ENCODE data around the gene WDR83.

The WDR83 gene

GRCh38 chr19:12720296-12720695, 53.7 kb downstream of the WDR83 start:
- no peak for DNase-seq

- DNase-seq = no peak
Observed at GRCh38 chr19:12720851-12721655, 54.4 kb downstream of the WDR83 start.

DNA sequence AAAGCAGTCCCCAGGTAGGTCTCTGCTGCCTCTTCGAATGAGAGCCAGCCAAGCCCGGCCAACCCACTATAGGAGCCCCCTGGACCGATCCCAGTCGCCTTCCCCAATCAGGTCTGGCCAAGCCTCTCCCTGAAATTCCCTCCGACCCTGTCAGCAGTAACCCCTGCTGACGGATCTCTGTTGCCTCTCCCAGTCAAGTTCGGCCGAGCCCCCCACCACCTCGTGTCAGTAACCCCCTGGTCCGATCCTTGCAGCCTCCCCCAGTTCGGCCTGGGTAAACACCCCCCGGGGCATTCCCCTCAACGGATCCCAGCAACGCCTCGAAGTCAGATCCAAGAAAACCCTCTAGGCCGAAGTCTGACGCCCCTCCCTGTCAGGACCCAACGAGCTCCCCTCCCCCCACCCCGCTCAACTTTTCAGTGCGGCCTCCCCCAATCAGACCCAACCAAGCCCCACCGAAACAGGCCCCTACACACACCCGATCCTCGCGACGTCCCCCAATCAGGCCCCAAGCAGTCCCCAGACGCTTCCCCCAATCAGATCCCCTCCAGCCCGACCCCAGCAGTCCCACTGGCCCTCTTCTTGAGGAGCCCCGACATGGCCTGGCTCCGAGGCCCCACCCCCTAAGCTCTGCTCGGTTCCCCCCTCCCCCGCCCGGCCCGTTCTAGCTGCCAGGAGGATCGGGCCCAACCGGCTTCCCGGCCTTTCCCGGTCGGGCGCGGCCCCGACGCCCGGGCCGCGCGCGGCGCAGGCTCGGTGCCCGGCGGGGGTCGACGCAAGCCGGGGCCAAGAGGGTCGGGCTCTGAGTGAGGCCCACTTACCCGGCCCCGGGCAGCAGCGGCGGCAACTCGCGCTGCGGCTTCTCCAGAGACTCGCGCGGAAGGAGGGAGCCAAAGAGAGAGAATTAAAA, 55.3 kb downstream of the WDR83 start:
- peak; percentile 45 for DNase-seq

DNA sequence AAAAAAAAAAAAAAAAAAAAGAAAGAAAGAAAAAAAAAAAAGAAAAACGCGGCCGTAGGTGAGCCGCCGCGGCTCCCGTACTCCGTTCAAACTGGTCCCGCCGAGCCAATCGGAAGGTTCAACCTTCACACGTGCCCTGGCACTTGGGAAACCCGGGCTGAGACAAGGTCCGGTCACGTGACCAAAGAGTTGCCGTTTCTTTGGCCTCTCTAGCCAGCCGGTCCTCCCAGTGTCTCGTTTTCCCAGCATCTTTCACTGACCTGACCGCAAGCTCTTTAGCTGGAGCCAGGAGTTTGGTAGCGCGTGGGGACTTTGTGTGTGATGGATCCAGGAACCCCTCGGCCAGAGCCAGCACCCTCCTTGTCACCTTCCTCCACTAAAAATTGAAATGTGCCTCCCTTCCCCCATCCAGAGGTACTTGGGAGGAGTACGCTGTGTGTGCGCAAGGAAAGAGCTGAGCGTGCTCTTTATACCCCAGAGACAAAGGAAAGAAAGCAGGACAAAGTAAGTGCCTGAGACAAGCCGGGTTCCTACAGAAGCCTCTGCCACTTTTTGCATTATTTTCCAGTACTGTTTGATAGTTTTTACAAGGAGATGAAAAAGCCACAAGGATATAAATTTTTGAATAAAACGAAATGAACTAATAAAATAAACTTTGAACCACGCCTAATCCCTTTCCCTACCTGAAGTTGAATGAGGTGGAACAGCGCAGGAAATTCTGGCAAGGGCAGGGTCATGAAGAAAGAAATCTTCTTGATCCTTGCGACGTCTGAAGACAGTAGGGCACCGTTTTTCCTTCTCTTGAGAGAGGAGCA, 56.2 kb downstream of the WDR83 start:
- DNase-seq = peak; percentile 94

GRCh38 chr19:12723381-12723640, 56.7 kb downstream of the WDR83 start:
- DNase-seq = no peak

DNA sequence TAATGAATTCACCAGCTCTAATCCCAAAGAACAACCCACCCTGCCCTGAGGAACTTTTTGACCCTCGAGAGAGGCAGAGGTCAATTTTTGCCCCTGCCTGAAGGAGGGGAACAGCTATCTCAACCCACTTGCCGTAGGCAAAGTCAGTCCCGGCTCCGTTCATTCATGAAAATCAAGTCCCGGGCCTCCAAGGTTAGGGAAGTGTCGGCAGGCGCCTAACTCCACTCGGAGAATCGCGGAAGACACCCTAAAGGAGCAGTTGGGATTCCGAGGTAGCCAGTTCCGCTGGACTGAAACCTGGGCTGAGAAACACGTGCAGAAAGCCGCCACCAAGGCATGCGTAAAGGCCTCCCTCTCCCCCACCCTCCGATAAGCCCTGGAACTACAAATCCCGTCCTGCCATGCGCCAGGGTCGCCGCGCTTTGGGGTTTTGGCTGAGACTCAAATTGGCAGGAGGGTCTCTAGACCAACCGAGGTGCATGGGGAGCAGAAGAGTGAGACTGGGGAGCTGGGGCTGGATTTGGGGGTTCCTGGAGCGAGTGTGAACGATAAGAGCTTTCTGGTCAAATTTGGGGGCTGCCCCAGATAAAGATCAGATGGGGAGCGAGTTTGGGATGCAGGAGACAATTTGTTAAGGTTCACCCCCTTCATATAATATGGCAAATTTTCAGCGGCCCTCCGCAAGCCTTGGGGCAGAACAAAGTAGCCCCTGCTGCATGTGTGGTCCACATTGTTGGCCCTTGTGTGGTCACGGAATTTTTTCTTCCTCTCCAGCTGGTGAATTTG, 57.2 kb downstream of the WDR83 start, which contains the start of gene TNPO2:
Gene TNPO2 (minus strand): TSS at position 292 of the 786 bp plus-strand sequence. CDS start 2,955 bp downstream, outside the sequence.
- peak; percentile 52 for DNase-seq

Data from NK-92 treated with Interleukin-12 subunit alpha and Interleukin-12 subunit beta, amount 100 ng/mL, for 24 hours (cell line).